SK-N-MC (cell line): Measurements from ENCODE around the gene SLC4A1.
A peak's percentile ranks its signal among the peaks of the same experiment; 100 is the strongest.

Experiments used
- EZH2 ChIP-seq: fragments of 200-600 bp; sonication (generic); IDR thresholded peaks from one replicate; pipeline ENCODE4 v1.6.1; 2017; ENCODE audit warnings: antibody characterized with exemption
- FOXP2 ChIP-seq: optimal IDR thresholded peaks from 2 replicates; pipeline ENCODE3; 2011; ENCODE audit warnings: mild to moderate bottlenecking, moderate library complexity; ENCODE audit not compliant: insufficient read depth; ENCODE audit errors: extremely low read length, control extremely low read depth
- POLR2AphosphoS5 ChIP-seq: IDR thresholded peaks from 2 replicates; pipeline ENCODE4 v1.6.1; 2012; ENCODE audit warnings: mild to moderate bottlenecking, low read depth, low read length, borderline replicate concordance

- TF ChIP-seq EZH2 (no peak), POLR2AphosphoS5 (peak; percentile 26; the same call in 1 of the 2 replicates), FOXP2 (no peak)
Measured at GRCh38 chr17:44199553-44200477, 68.1 kb downstream of the SLC4A1 start, which contains the start of gene ATXN7L3.
